ENCODE data around the gene ITGA6. TPM values are rescaled to one million over a fixed set of nuclear protein-coding genes. Genes with fewer than 3 reads are reported as not detected.

The ITGA6 gene
- total RNA-seq (2014; rRNA removed; shearing (Covaris generic); ENCODE audit: low replicate concordance): 0.37 and 0.94 TPM in 2 replicates

DNA sequence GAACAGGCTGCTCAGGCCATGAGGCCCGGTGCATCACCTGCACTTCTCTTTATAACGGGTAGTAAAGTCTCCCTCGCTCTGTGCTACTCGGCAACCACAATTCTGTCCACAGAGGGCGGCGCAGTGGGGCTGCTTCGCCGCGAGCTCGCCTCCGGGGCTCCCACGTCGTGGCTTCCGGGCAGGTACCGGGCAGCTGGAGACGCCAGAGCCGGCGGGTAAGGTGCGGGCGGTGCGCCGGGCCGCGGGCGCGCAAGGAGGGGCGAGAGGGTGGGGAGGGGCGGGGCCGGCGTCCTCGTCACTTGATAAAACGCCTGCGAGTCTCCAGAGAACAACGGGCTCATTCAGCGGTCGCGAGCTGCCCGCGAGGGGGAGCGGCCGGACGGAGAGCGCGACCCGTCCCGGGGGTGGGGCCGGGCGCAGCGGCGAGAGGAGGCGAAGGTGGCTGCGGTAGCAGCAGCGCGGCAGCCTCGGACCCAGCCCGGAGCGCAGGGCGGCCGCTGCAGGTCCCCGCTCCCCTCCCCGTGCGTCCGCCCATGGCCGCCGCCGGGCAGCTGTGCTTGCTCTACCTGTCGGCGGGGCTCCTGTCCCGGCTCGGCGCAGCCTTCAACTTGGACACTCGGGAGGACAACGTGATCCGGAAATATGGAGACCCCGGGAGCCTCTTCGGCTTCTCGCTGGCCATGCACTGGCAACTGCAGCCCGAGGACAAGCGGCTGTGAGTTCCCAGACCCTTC lies at the start of gene ITGA6:
ITGA6 (plus strand) TSS at position 331 of the 734 bp plus-strand sequence.
- Histone ChIP-seq H3K4me2 (ENCODE audit: low read depth, low read length, poor library complexity, severe bottlenecking) (peak within 1 kb of the TSS; percentile 69), H3K9me2 (replicated peaks; ENCODE audit: insufficient read depth, low read length) (no peaks in the 10 kb centered on the region), H3K36me3 (ENCODE audit: insufficient read depth, low read length) (no peaks in the 10 kb centered on the region), H3K9ac (ENCODE audit: low read length) (peak within 1 kb of the TSS; percentile 52; the same call in 1 of the 2 replicates), H3K4me3 (ENCODE audit: low read length) (peak within 1 kb of the TSS; percentile 68), H3K79me2 (ENCODE audit: low read length) (no peaks in the 10 kb centered on the region), H3K4me1 (ENCODE audit: low read length) (peaks cover 8% of the 10 kb centered on the region), H2AFZ (ENCODE audit: low read length) (peak within 1 kb of the TSS; percentile 74; the same call in 1 of the 2 replicates), H3K9me3 (ENCODE audit: low read length) (no peaks in the 10 kb centered on the region), H4K20me1 (ENCODE audit: insufficient read depth, low read depth, low read length) (no peaks in the 10 kb centered on the region; the same call in 1 of the 2 replicates), H3K27me3 (ENCODE audit: low read length) (no peaks in the 10 kb centered on the region), H3K27ac (ENCODE audit: low read length) (no peak within 1 kb of the TSS)
- DNase-seq: peak; percentile 76

DNA sequence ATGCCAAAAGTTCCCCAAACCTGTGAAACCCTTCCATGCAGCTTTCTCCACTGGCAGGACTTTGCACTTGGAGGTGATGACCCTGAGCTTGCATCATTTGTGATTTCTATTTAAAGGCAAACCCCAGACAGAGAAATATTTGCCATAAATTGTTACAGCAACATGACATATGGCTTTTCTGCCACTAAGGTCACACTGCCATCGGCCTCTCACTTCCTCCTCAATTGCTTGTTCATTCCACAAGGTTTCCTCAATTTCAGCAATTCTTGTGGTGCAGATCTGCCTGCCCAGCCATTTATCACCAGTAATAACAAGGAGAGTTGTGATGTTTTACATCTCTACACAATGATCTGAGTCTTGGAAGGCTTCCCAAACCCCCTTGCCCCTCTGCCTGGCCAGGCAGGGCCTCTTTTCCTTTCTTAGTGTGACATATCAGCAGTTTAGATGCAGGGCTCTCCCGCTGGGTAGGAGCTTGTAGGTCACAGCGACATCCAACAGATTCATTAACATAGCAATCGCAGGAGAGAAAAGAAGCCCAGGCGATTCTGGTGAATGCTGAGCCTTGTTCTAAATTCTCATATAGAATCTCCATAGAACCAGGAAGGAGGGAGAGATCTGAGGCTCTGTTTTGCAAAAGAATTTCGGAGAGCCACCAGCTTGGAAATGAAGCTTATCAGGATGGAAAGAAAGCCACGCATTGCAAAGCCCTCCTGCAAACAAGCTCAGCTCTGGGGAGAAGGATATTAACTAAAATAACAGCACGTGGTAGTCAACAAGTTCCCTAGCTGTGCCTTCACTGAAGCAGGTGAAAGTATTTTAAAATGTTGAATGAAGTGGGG lies 46.7 kb upstream of the ITGA6 start:
- H3K36me3 ChIP-seq (ENCODE audit: insufficient read depth, low read length): no peaks in the 10 kb centered on the region
- H3K9ac ChIP-seq (ENCODE audit: low read length): no peak overlapping the region
- no peak overlapping the region for H3K27ac ChIP-seq (ENCODE audit: low read length)
- H4K20me1 ChIP-seq (ENCODE audit: insufficient read depth, low read depth, low read length): no peaks in the 10 kb centered on the region
- H3K79me2 ChIP-seq (ENCODE audit: low read length): no peaks in the 10 kb centered on the region
- no peak overlapping the region for H2AFZ ChIP-seq (ENCODE audit: low read length)
- H3K4me3 ChIP-seq (ENCODE audit: low read length): no peak overlapping the region
- H3K27me3 ChIP-seq (ENCODE audit: low read length): no peaks in the 10 kb centered on the region
- H3K4me1 ChIP-seq (ENCODE audit: low read length): no peaks in the 10 kb centered on the region
- no peaks in the 10 kb centered on the region for H3K9me2 ChIP-seq (replicated peaks; ENCODE audit: insufficient read depth, low read length)
- no peak overlapping the region for H3K4me2 ChIP-seq (ENCODE audit: low read depth, low read length, poor library complexity, severe bottlenecking)
- DNase-seq: no peak
- no peaks in the 10 kb centered on the region for H3K9me3 ChIP-seq (ENCODE audit: low read length)

DNA sequence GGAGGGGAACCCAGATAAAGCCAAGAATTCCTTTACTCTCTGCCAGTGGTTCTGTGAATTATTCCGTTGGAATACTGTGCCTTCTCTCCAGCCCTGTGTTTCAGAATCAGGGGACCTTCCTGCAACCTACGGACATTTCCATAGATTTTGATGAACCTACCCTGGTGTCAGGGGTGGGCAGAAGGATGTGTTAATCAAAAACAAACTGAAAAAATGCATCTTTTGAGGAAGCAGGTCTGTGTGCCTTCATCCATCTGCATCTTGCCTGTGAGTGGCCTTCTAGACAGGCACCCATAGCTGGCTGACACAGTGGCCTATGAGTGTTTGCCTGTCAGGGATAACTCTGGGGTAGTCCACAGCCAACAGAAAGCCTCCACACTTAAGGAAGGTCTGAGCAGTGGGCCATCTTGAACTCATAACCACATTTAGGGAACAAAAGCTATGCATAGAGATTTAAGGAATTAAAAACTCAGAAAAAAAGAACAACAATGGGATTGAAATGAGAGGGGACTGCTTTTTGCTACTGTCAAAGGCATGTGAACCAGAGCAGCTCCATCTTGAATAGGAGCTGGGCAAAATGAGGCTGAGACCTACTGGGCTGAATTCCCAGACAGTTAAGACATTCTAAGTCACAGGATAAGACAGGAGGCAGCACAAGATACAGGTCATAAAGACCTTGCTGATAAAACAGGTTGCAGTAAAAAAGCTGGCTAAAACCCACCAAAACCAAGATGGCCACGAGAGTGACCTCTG lies 45.9 kb upstream of the ITGA6 start:
- Histone ChIP-seq H3K9me3 (ENCODE audit: low read length) (no peaks in the 10 kb centered on the region), H3K4me3 (ENCODE audit: low read length) (no peak overlapping the region), H2AFZ (ENCODE audit: low read length) (no peak overlapping the region), H3K4me2 (ENCODE audit: low read depth, low read length, poor library complexity, severe bottlenecking) (no peak overlapping the region), H3K9ac (ENCODE audit: low read length) (no peak overlapping the region), H3K4me1 (ENCODE audit: low read length) (no peaks in the 10 kb centered on the region), H4K20me1 (ENCODE audit: insufficient read depth, low read depth, low read length) (no peaks in the 10 kb centered on the region), H3K79me2 (ENCODE audit: low read length) (no peaks in the 10 kb centered on the region), H3K9me2 (replicated peaks; ENCODE audit: insufficient read depth, low read length) (no peaks in the 10 kb centered on the region), H3K27me3 (ENCODE audit: low read length) (no peaks in the 10 kb centered on the region), H3K36me3 (ENCODE audit: insufficient read depth, low read length) (no peaks in the 10 kb centered on the region), H3K27ac (ENCODE audit: low read length) (no peak overlapping the region)
- DNase-seq: no peak

DNA sequence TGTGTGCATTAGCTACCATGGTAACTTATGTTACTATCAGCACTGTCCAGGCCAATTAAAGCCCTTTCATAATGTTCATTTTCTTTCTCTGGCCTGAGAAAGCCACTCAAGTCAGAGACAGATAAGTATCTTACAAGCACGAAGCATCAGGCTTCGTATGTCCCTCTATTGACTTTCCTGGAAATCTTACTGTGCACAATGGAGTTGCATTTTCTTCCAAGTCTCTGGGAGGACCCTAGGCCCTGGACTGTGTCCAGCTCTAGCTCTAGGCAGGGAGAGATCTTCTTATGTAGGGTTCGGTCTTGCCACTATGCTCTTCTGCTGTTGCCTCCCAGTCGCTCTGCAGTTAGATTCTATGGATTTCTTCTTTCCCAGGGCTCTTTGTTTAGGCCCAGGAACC lies 40.0 kb upstream of the ITGA6 start:
- H3K36me3 ChIP-seq (ENCODE audit: insufficient read depth, low read length): no peaks in the 10 kb centered on the region
- H2AFZ ChIP-seq (ENCODE audit: low read length): no peak overlapping the region
- no peaks in the 10 kb centered on the region for H4K20me1 ChIP-seq (ENCODE audit: insufficient read depth, low read depth, low read length)
- H3K9me2 ChIP-seq (replicated peaks; ENCODE audit: insufficient read depth, low read length): no peaks in the 10 kb centered on the region
- H3K27ac ChIP-seq (ENCODE audit: low read length): no peak overlapping the region
- no peak overlapping the region for H3K4me2 ChIP-seq (ENCODE audit: low read depth, low read length, poor library complexity, severe bottlenecking)
- no peaks in the 10 kb centered on the region for H3K27me3 ChIP-seq (ENCODE audit: low read length)
- H3K4me1 ChIP-seq (ENCODE audit: low read length): no peaks in the 10 kb centered on the region
- H3K9me3 ChIP-seq (ENCODE audit: low read length): no peaks in the 10 kb centered on the region
- no peak overlapping the region for H3K4me3 ChIP-seq (ENCODE audit: low read length)
- no peak overlapping the region for H3K9ac ChIP-seq (ENCODE audit: low read length)
- no peaks in the 10 kb centered on the region for H3K79me2 ChIP-seq (ENCODE audit: low read length)
- DNase-seq: no peak

DNA sequence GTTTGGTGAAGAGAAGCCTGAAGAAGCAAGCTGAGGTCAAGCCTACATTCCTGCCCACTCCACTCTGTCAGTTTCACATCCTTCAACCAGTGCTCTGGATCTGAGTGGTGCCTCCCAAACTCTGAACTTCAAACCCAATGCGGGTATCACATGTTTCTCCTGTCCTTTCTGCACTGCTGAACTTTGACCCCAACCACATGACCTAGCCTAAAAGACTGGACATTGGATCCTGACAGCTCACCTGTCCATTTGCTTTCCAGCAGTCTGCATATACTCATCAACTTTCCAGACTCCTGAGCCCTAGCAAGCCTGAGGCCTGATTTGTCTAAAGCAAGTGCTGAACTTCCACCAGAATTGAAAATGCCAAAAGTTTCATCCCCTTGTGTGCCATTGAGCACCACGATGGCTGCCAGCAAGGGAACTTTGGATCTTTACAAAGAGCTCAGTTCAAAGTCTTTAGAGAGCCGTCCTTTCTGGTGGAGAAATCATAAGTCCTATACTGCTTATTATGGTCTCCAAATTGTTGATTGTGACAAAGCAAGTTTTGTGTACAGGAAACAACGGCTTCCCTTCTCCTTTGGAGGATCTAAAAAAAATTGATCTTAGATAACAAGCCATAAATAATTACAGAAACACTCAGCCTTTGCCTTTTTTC lies 37.6 kb upstream of the ITGA6 start:
- H3K4me1 ChIP-seq (ENCODE audit: low read length): no peaks in the 10 kb centered on the region
- H3K9me2 ChIP-seq (replicated peaks; ENCODE audit: insufficient read depth, low read length): no peaks in the 10 kb centered on the region
- H3K9ac ChIP-seq (ENCODE audit: low read length): no peak overlapping the region
- H3K4me2 ChIP-seq (ENCODE audit: low read depth, low read length, poor library complexity, severe bottlenecking): no peak overlapping the region
- H3K27ac ChIP-seq (ENCODE audit: low read length): no peak overlapping the region
- H3K9me3 ChIP-seq (ENCODE audit: low read length): no peaks in the 10 kb centered on the region
- H3K79me2 ChIP-seq (ENCODE audit: low read length): no peaks in the 10 kb centered on the region
- H2AFZ ChIP-seq (ENCODE audit: low read length): no peak overlapping the region
- DNase-seq: no peak
- H3K4me3 ChIP-seq (ENCODE audit: low read length): no peak overlapping the region
- H3K36me3 ChIP-seq (ENCODE audit: insufficient read depth, low read length): no peaks in the 10 kb centered on the region
- H3K27me3 ChIP-seq (ENCODE audit: low read length): no peaks in the 10 kb centered on the region
- H4K20me1 ChIP-seq (ENCODE audit: insufficient read depth, low read depth, low read length): no peaks in the 10 kb centered on the region

DNA sequence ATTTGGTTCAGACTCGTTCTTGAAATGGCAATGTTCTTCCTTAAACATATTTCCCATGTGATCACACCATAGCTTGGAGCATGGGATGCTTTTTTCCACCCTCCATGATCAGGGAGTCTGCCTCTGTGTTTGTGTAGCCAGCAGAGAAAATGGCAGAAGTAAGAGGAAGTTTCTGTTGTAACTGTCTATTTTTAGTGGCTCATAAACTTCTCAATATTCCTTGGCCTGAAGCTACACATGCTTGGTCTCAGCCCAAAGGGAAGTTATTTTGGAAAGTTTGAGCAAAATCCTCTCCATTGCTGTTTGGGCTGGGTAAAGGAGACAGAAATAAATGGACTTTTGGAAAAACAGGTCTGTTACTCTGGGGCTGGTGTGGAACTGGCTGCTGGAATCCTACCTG lies 33.4 kb upstream of the ITGA6 start:
- Histone ChIP-seq H3K79me2 (ENCODE audit: low read length) (no peaks in the 10 kb centered on the region), H3K36me3 (ENCODE audit: insufficient read depth, low read length) (no peaks in the 10 kb centered on the region), H2AFZ (ENCODE audit: low read length) (no peak overlapping the region), H3K4me2 (ENCODE audit: low read depth, low read length, poor library complexity, severe bottlenecking) (no peak overlapping the region), H3K27me3 (ENCODE audit: low read length) (no peaks in the 10 kb centered on the region), H4K20me1 (ENCODE audit: insufficient read depth, low read depth, low read length) (no peaks in the 10 kb centered on the region), H3K4me3 (ENCODE audit: low read length) (no peak overlapping the region), H3K27ac (ENCODE audit: low read length) (no peak overlapping the region), H3K9me2 (replicated peaks; ENCODE audit: insufficient read depth, low read length) (no peaks in the 10 kb centered on the region), H3K9ac (ENCODE audit: low read length) (no peak overlapping the region), H3K4me1 (ENCODE audit: low read length) (no peaks in the 10 kb centered on the region), H3K9me3 (ENCODE audit: low read length) (no peaks in the 10 kb centered on the region)
- DNase-seq: no peak

DNA sequence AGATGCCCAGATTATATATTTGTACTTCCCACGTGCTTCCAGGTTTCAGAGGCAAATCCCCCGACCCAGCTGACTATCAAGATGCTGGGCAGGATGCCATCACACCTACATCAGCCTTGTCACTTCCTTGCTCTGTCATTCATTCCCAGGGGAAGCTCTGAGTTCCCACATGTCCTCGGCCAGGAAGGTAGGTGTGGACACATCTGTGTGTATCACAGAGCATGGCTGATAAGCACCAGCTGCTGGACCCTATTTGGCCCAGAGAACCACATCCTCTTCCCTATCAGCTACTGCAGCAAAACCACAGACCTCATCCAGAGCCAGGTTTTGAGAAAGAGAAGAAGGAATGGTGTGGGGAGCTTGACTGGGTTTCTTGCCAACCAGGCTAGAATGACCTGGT lies 31.9 kb upstream of the ITGA6 start:
- H3K27me3 ChIP-seq (ENCODE audit: low read length): no peaks in the 10 kb centered on the region
- no peak overlapping the region for H3K9ac ChIP-seq (ENCODE audit: low read length)
- H2AFZ ChIP-seq (ENCODE audit: low read length): no peak overlapping the region
- H3K79me2 ChIP-seq (ENCODE audit: low read length): no peaks in the 10 kb centered on the region
- no peak overlapping the region for H3K4me3 ChIP-seq (ENCODE audit: low read length)
- H3K4me2 ChIP-seq (ENCODE audit: low read depth, low read length, poor library complexity, severe bottlenecking): no peak overlapping the region
- no peaks in the 10 kb centered on the region for H3K9me2 ChIP-seq (replicated peaks; ENCODE audit: insufficient read depth, low read length)
- H3K36me3 ChIP-seq (ENCODE audit: insufficient read depth, low read length): no peaks in the 10 kb centered on the region
- DNase-seq: no peak
- H3K9me3 ChIP-seq (ENCODE audit: low read length): no peaks in the 10 kb centered on the region
- H3K4me1 ChIP-seq (ENCODE audit: low read length): no peaks in the 10 kb centered on the region
- no peak overlapping the region for H3K27ac ChIP-seq (ENCODE audit: low read length)
- H4K20me1 ChIP-seq (ENCODE audit: insufficient read depth, low read depth, low read length): no peaks in the 10 kb centered on the region
